Dermis blood vessel endothelial cell (primary cell): ENCODE data around the gene DGKD. TPM values are rescaled to one million over a fixed set of nuclear protein-coding genes. Genes with fewer than 3 reads are reported as not detected.

Experiments
- DNase-seq: peaks from one replicate; pipeline ENCODE4 v3.0.0; 2010
- total RNA-seq: library from RNA; depleted of rRNA; stranded (reverse); fragments of >200 nt; gene quantifications from 2 replicates; pipeline ENCODE4 v1.2.3, GENCODE V29; 2014

Gene DGKD
- total RNA-seq, 1 donor from 2014 or later: 12.3 TPM

GRCh38 chr2:233339427-233339826 lies 14.9 kb upstream of the DGKD start:
- no peak for DNase-seq

DNA sequence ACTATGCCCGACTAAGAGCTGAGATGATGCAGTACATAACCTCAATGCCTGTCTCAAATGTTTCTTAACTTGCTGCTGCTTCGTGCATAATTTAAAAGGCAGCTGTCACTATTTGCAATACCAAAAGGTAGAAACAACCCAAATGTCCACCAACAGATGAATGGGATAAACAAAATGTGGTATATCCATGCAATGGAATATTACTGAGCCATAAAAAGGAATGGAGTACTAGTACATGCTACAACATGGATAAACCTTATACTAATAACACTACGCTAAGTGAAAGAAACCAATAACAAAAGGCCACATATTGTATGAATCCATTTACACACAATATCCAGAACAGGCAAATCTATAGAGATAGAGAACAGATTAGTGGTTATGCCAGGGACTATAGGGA lies 13.0 kb upstream of the DGKD start:
- no peak for DNase-seq

DNA sequence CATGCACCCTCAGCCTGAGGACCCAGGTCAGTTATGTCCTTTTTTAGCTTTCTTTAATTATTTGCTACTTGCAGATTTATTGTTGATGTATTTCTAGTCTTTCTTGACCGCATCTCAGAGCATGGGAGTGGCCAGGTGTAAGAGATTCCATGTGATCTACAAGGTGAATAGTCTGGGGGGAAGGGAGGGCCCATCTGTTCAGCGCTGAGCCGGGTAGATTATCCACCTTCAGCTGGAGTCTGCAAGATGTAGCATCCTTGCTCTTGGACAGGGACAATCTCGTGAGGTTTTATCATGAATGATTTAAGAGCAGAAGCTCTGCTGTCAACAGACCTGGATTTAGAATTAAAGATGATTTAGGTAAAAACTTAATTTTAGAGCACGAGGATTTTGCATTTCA lies 12.0 kb upstream of the DGKD start:
- no peak for DNase-seq

- DNase-seq: no peak
Observed at GRCh38 chr2:233343171-233343705, 11.1 kb upstream of the DGKD start.

DNA sequence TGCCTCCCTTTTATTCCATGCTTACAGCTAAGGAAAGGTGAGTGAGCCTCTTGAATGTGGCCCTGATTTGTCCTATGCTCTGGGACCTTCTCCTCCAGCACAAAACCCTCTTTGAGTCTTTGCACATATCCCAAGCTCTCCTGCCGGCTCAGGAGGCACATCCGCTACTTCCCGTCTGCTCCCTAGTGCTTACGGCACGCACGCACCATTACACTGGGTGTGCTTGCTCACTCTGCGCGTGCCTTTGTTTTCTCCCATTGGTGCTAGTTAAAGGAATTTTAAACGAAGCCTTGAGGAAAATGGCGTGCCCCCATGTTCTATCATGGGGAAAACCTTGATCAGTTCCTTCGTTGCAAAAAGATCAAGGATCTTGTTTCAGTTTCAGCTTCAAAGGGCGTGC lies 7.9 kb upstream of the DGKD start:
- no peak for DNase-seq

DNA sequence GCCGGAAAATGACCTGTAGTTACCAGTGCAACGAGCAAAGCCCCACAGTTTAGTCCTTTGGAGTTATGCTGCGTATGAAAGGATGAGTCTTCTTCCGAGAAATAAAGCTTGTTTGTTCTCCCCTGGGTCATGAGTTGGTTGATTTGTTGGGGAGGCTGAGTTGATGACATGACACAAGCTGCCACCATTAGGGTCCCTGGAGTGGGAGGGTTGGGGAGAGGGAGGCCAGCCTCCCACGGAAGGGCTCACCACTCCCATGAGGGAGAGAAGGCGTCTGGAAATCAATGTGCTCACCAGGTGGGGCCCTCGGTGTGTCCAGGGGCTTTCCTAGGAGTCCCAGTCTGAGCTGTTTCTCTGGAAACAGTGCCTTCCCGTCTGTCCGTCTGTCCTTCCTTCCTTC lies 7.4 kb upstream of the DGKD start:
- no peak for DNase-seq

GRCh38 chr2:233349005-233349998 lies 5.0 kb upstream of the DGKD start:
- DNase-seq: peak; percentile 78

- peak; percentile 82 for DNase-seq
Observed at GRCh38 chr2:233350708-233351107, 3.6 kb upstream of the DGKD start.

DNA sequence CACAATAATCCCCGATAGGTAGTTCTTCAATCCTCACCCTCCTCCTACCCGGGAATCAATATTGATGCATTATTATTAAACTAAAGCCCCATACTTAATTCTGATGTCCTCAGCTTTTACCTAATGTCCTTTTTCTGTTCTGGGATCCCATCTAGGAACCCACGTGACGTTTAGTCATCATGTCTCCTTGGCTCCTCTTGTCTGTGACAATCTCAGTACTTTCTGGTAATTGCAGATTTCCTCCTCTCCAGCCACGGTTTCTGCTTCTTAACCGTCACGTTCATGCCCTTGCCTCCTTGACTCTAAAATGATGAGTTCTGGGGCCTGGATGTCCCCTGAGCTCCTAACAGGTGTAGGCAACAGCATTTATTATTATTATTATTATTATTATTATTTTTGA lies 2.9 kb upstream of the DGKD start:
- no peak for DNase-seq

DNA sequence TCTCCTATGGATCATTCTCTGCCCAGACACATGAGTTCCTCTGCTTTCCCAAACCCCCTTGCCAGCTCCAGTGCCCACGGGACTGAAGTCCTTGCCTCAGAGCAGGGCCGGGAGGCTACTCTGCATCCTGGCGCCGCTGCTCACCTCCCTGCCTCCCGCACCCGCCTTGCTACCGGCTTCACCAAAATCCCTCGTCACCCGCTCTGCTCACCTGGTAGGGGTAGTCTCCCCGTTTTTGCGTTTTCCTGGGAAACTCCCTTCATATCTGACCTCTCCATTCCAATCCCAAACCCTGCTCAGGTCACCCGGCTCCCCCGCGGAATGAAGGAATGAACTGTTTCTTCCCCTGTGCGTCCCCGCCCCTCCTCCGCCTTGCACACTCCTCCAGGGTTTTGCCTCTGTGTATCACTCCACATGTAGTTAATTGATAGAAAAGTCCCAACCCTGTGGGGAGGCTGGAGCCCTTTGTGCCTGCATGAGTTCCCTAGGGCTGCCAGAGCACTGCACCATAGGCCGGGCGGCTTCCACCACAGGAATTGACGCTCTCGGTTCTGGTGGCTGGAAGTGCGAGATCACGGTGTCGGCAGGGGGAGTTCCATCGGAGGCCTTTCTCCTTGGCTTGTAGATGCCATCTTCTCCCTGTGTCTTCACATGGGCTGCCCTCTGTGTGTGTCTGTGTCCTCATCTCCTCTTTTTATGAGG lies 2.0 kb upstream of the DGKD start:
- DNase-seq: no peak

DNA sequence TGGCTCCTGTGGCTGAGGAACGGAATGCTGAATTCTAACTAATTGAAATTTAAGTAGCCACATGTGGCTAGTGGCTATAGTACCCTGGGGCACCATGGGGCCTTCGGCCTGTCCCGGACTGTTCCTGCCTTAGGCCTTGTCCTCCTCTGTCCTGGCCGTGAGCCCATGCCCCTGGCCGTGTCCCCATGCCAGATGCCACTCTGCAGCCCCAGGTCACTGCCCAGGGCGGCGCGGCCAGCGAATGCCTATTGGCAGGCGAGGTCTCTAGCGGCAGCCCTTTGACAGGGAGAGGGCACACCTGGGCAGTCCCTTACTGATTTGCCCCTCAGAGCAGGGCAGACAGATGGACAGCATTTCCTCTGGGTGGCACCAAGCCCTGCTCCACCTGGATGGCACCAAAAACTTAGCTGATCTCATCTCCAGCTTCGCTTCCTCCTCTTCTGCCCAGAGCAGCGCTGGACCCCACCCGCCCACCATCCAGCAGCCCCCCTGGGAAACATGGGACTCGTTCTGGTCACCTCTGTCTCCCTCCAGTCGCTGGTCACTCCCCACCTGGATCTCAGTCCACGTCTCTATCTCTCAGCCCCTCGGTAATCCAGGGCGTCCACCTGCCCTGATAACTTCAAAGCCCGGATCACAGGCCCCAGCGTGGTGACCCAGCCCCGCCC lies 1.1 kb upstream of the DGKD start:
- no peak for DNase-seq

DNA sequence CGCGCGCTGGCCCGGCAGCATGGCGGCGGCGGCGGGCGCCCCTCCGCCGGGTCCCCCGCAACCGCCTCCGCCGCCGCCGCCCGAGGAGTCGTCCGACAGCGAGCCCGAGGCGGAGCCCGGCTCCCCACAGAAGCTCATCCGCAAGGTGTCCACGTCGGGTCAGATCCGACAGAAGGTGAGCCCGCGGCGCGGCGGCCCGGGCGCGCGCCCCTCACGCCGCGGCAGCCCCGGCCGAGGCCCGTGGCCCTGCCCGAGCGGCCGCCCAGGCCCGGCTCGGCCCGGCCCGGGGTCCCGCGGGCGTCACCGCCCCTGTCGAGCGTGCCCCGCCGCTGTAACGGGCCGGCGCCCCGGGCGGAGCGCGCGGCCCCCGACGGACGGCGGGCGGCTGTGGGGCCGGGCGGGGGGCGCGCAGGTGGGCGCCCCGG lies 218 bp downstream of the DGKD start:
- no peak for DNase-seq

- DNase-seq: peak; percentile 28
Observed at GRCh38 chr2:233354971-233355574, 779 bp downstream of the DGKD start.

DNA sequence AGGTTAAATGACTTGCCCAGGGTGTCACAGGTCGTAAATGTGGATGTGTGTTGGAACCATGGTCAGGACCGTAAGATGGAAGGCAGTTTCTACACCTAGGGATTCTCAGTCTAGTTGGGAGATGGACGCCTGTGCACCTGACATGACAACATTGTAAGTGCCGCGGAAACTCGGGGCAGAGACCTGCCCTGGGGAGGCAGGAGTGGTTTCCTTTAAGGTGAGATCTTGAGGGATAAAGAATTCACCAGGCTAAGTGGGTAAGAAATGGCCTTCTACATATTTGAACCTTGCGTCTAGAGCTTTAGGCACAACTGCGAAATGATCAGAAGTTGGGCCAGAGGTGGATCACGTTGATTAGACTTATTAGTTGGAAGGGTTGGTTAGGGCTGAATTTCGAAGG lies 1.6 kb downstream of the DGKD start:
- no peak for DNase-seq

- no peak for DNase-seq
Observed at GRCh38 chr2:233356546-233357308, 2.4 kb downstream of the DGKD start.

DNA sequence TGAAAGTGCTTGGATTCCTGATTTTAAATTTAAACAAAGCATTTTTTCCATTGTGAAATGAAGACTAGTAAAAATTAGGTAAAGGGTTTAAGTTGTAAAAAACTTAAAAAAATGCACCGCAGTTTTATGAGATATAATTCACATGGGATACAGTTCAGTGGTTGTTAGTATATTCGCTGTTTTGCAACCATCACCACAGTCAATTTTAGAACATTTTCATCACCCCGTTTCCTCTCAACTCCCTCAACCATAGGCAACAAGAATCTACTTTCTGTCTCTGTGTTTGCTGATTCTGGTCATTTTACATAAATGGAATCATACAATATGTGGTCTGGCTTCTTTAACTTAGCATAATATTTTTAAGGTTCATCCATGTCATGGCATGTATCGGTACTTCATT lies 4.0 kb downstream of the DGKD start:
- no peak for DNase-seq

DNA sequence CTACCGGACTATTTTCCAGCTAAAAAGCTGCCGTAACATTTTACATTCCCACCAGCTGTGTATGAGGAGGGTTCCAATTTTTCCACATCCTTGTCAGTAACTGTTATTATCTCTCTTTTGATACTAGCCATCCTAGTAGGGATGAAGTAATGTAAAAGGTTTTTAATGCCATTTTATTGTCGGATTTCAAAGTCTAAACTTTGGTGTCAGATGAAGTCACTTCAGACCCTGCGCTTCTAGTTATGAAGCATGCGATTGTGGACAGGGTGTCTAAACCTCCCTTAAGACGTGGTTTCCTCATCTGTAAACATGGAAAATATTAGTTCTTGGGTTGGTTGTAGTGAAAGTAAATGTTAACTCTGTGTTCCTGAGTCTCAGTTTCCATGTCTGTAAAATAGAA lies 4.7 kb downstream of the DGKD start:
- no peak for DNase-seq

GRCh38 chr2:233359823-233360222 lies 5.5 kb downstream of the DGKD start:
- DNase-seq: no peak

DNA sequence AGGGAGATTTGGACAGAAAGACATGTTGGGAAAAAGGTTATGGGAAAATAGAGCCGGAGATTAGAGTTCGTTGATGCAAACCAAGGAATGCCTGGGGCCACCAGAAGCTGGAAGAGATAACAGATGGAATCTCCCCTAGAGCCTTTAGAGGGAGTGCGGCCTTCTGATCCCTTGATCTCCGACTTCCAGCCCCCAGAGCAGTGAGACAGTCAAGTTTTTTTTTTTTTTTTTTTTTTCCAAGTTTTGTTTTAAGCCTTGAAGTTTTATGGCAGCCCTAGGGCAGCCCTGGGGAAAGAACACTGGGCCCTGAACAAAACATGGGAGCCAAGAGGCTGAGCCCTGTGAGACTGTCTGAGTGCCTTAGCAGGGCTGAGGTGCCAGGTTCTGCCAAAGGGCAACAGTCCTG lies 6.5 kb downstream of the DGKD start:
- no peak for DNase-seq

DNA sequence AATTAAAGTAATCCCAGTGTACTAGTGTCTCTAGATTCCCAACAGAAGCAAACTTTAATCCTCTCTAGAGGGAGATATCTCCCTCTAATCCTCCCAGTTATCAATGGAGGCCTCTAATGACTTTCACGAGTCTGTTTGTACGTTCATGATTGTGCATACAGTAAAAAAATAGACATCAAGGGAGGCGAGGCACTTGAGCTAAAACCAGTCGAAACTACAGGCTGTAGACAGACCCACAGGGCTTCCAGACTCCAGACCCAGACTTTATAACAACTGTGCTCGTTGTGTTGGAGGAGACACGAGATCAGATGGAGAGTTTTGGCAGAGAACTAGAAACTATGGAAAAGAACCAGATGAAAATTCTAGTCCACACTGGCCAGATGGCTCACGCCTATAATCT lies 7.0 kb downstream of the DGKD start:
- no peak for DNase-seq

- no peak for DNase-seq
Observed at GRCh38 chr2:233362742-233363141, 8.4 kb downstream of the DGKD start.

- no peak for DNase-seq
Observed at GRCh38 chr2:233363744-233364235, 9.5 kb downstream of the DGKD start.
